ENCODE data around the gene VAV3. TPM values are rescaled to one million over a fixed set of nuclear protein-coding genes. Genes with fewer than 3 reads are reported as not detected.
A peak's percentile ranks its signal among the peaks of the same experiment; 100 is the strongest.

Gene VAV3
- total and polyA plus RNA-seq, 2 of the 8 experiments (the other 6 are each of a cell fraction or from before 2014, with no cell fraction given) = 2.9 to 7.9 TPM

DNA sequence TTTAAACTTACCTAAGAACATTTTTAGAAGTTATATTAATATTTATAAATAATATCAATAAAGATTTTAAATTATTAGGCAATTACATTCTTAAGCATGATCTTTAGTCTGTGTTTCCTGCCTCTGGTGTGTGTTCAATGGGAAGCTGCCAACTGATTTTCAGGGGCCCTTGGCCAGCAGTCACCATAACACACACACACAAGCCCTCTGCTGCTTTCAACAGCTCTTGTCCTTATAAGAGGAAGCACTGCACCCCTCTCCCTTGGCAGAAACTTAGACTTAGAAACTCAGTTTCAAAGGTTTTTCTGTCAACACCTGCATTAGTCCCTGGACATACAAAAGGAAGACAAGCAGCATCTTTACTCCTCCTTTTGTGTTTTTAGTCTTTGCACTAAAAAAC is 81.4 kb downstream of the VAV3 start:
- no peak for FAIRE-seq
- Histone ChIP-seq H3K18ac (ENCODE audit: extremely low read depth, low read length) (no peak overlapping the region), H3K9me3 (ENCODE audit: insufficient read depth in 2 of 2, low read depth in 1 of 2, low read length in 1 of 2) (no peaks in the 10 kb centered on the region; a peak in 1 of 4 replicates), H2BK20ac (ENCODE audit: low read length) (no peak overlapping the region), H2BK120ac (replicated peaks; ENCODE audit: low read depth, low read length) (no peak overlapping the region), H3K23ac (ENCODE audit: insufficient read length) (no peak overlapping the region), H3K4me2 (ENCODE audit: insufficient read depth in 1 of 2, low read depth in 2 of 2, low read length in 2 of 2) (no peak overlapping the region), H3K9ac (replicated peaks in 1 of 4; ENCODE audit: extremely low read depth in 1 of 4, low read depth in 3 of 4, low read length in 3 of 4) (no peak overlapping the region), H3K79me2 (ENCODE audit: control insufficient read depth in 1 of 2, insufficient read depth in 2 of 2, low read length in 2 of 2) (no peaks in the 10 kb centered on the region), H3K4ac (replicated peaks; ENCODE audit: insufficient read length, low read depth, low read length) (no peak overlapping the region), H3K27me3 (replicated peaks in 1 of 4; ENCODE audit: control insufficient read depth in 3 of 4, extremely low read depth in 1 of 4, insufficient read depth in 3 of 4, low read length in 3 of 4) (no peaks in the 10 kb centered on the region), H4K5ac (ENCODE audit: insufficient read length, low read depth, low read length) (no peak overlapping the region), H2BK5ac (ENCODE audit: low read depth, low read length) (no peak overlapping the region), H4K8ac (ENCODE audit: extremely low read depth, insufficient read depth, low read length) (no peak overlapping the region), H3K4me1 (replicated peaks in 1 of 4; ENCODE audit: control insufficient read depth in 3 of 4, insufficient read depth in 4 of 4, low read length in 3 of 4) (no peaks in the 10 kb centered on the region; a peak in 2 of 7 replicates), H3K23me2 (ENCODE audit: low read depth, low read length) (no peaks in the 10 kb centered on the region), H4K91ac (replicated peaks; ENCODE audit: insufficient read length, low read length) (no peak overlapping the region), H2BK12ac (ENCODE audit: low read depth, low read length) (no peak overlapping the region), H3K79me1 (ENCODE audit: low read depth, low read length) (no peaks in the 10 kb centered on the region), H2BK15ac (ENCODE audit: low read length) (0 out of 2 replicates have a peak overlapping the region, but pooled peaks have one; percentile 47), H3K14ac (ENCODE audit: insufficient read length) (no peak overlapping the region), H3K27ac (ENCODE audit: low read depth, low read length) (no peak overlapping the region), H3K4me3 (ENCODE audit: extremely low read depth in 1 of 4, insufficient read depth in 2 of 4, low read depth in 3 of 4, low read length in 4 of 4) (no peak overlapping the region), H4K20me1 (replicated peaks in 1 of 2; ENCODE audit: control insufficient read depth in 1 of 2, insufficient read depth in 2 of 2, low read length in 2 of 2) (no peaks in the 10 kb centered on the region), H3K56ac (replicated peaks; ENCODE audit: insufficient read length, low read depth, low read length) (no peak overlapping the region), H2AK5ac (ENCODE audit: low read depth, low read length) (no peak overlapping the region), H3K36me3 (ENCODE audit: control insufficient read depth in 2 of 4, insufficient read depth in 4 of 4, low read length in 3 of 4) (no peaks in the 10 kb centered on the region), H2AFZ (ENCODE audit: low read length) (no peak overlapping the region)
- TF ChIP-seq CBX8 (IDR thresholded peaks at IDR 0.05; ENCODE audit: borderline replicate concordance, low read depth, low read length) = no peak
- DNase-seq (ENCODE audit: low read depth in 1 of 2, low spot score in 2 of 2) = no peak
- ChIA-PET CTCF (ENCODE audit: partially characterized antibody) (interaction anchor here (0.7 to 0.8 kb wide), 2 partner anchors 91 to 243 kb away, joined by 3 to 7 read pairs; no protein-coding TSS in a partner anchor), POLR2A (ENCODE audit: partially characterized antibody) (no interaction called here)
